H1 (cell line): ENCODE results near the gene TXK. TPM values are rescaled to one million over a fixed set of nuclear protein-coding genes. Genes with fewer than 3 reads are reported as not detected.

Experiments used
- CTCF ChIA-PET: fragments of 300-600 bp; sonication (Branson Sonifier 250); formaldehyde crosslinking; loops from one replicate; lab custom pipeline; 2021; ENCODE audit not compliant: partially characterized antibody; lab: Charles Lee
- POLR2A ChIA-PET: fragments of 300-600 bp; sonication (Branson Sonifier 250); formaldehyde crosslinking; loops from one replicate; lab custom pipeline; 2021; ENCODE audit warnings: inconsistent platforms; ENCODE audit not compliant: partially characterized antibody; lab: Charles Lee
- DNase-seq, 2 experiments: peaks; one replicate each; pipeline versions ENCODE4 v3.0.0 to v3.0.0-alpha.2; 2010 to 2022; ENCODE audit warnings: low spot score in 2 of 2, low read depth in 1 of 2, mixed read lengths in 1 of 2
- FAIRE-seq: peaks from 2 replicates; lab custom pipeline; 2011; peaks lifted over from hg19 to GRCh38; lab: Jason Lieb, UNC
- H2AFZ ChIP-seq: 2 replicates; pipeline ENCODE4 v1.8.1; 2012; ENCODE audit warnings: low read length, inconsistent platforms
- H2AK5ac ChIP-seq: 2 replicates; pipeline ENCODE4 v1.6.1; 2013; ENCODE audit warnings: low read depth, low read length
- H2BK120ac ChIP-seq: replicated peaks from 2 replicates; pipeline ENCODE3; 2013; ENCODE audit warnings: low read depth, low read length, inconsistent platforms
- H2BK12ac ChIP-seq: 2 replicates; pipeline ENCODE4 v1.6.1; 2013; ENCODE audit warnings: low read depth, low read length
- H2BK15ac ChIP-seq: 2 replicates; pipeline ENCODE4 v1.6.1; 2013; ENCODE audit warnings: low read length
- H2BK20ac ChIP-seq: 2 replicates; pipeline ENCODE4 v1.6.1; 2013; ENCODE audit warnings: low read length
- H2BK5ac ChIP-seq: 2 replicates; pipeline ENCODE4 v1.6.1; 2013; ENCODE audit warnings: low read depth, low read length
- H3K14ac ChIP-seq: 2 replicates; pipeline ENCODE4 v1.6.1; 2013; ENCODE audit warnings: inconsistent platforms; ENCODE audit not compliant: insufficient read length
- H3K18ac ChIP-seq: 2 replicates; pipeline ENCODE4 v1.6.1; 2013; ENCODE audit warnings: low read length; ENCODE audit errors: extremely low read depth
- H3K23ac ChIP-seq: 2 replicates; pipeline ENCODE4 v1.6.1; 2013; ENCODE audit warnings: inconsistent platforms; ENCODE audit not compliant: insufficient read length
- H3K23me2 ChIP-seq: 2 replicates; pipeline ENCODE4 v1.6.1; 2013; ENCODE audit warnings: low read depth, low read length
- H3K27ac ChIP-seq: 2 replicates; pipeline ENCODE4 v1.6.1; 2011; ENCODE audit warnings: low read depth, low read length, inconsistent platforms
- H3K27me3 ChIP-seq, 4 experiments: replicated peaks in 1 of 4; 1 replicate in 1 of 4; 2 replicates in 3 of 4; pipeline versions ENCODE4 v1.6.1 to v1.8.1; 2011 to 2013; ENCODE audit warnings: low read length in 3 of 4, mild to moderate bottlenecking in 3 of 4, inconsistent platforms in 2 of 4, mixed read lengths in 2 of 4, moderate library complexity in 1 of 4; ENCODE audit not compliant: control insufficient read depth in 3 of 4, insufficient read depth in 3 of 4; ENCODE audit errors: extremely low read depth in 1 of 4
- H3K36me3 ChIP-seq, 4 experiments: 2 replicates each; pipeline versions ENCODE4 v1.6.1 to v1.8.1; 2011 to 2013; ENCODE audit warnings: mild to moderate bottlenecking in 4 of 4, low read length in 3 of 4, moderate library complexity in 2 of 4, control low read depth in 1 of 4, inconsistent platforms in 1 of 4; ENCODE audit not compliant: insufficient read depth in 4 of 4, control insufficient read depth in 2 of 4
- H3K4ac ChIP-seq: replicated peaks from 2 replicates; pipeline ENCODE3; 2013; ENCODE audit warnings: low read length, low read depth, mixed read lengths, inconsistent platforms; ENCODE audit not compliant: insufficient read length
- H3K4me1 ChIP-seq, 4 experiments: replicated peaks in 1 of 4; 1 replicate in 1 of 4; 2 replicates in 3 of 4; pipeline versions ENCODE4 v1.6.1 to v1.8.1; 2011 to 2013; ENCODE audit warnings: low read length in 3 of 4, inconsistent platforms in 2 of 4, mixed read lengths in 1 of 4; ENCODE audit not compliant: insufficient read depth in 4 of 4, control insufficient read depth in 3 of 4
- H3K4me2 ChIP-seq, 2 experiments: 2 replicates each; pipeline versions ENCODE4 v1.6.1 to v1.8.1; 2011 to 2013; ENCODE audit warnings: low read depth in 2 of 2, low read length in 2 of 2, control low read depth in 1 of 2, inconsistent platforms in 1 of 2, mild to moderate bottlenecking in 1 of 2; ENCODE audit not compliant: insufficient read depth in 1 of 2
- H3K4me3 ChIP-seq, 4 experiments: fragments of 200-600, 300-600 bp in 1 of 4; sonication (generic), shearing (Covaris generic), sonication (Bioruptor Twin) in 1 of 4; 2 replicates each; pipeline versions ENCODE4 v1.5.1 to v1.8.1; 2011 to 2016; ENCODE audit warnings: low read length in 4 of 4, low read depth in 3 of 4, control low read depth in 2 of 4, inconsistent platforms in 2 of 4, mild to moderate bottlenecking in 2 of 4, mixed read lengths in 1 of 4, moderate library complexity in 1 of 4; ENCODE audit not compliant: insufficient read depth in 2 of 4; ENCODE audit errors: extremely low read depth in 1 of 4
- H3K56ac ChIP-seq: replicated peaks from 2 replicates; pipeline ENCODE3; 2013; ENCODE audit warnings: low read depth, mild to moderate bottlenecking, mixed read lengths, low read length, inconsistent platforms; ENCODE audit not compliant: insufficient read length
- H3K79me1 ChIP-seq: 2 replicates; pipeline ENCODE4 v1.6.1; 2013; ENCODE audit warnings: low read depth, low read length, control low read depth
- H3K79me2 ChIP-seq, 2 experiments: 2 replicates each; pipeline versions ENCODE4 v1.6.1 to v1.8.1; 2012 to 2013; ENCODE audit warnings: low read length in 2 of 2, mild to moderate bottlenecking in 2 of 2, inconsistent platforms in 1 of 2; ENCODE audit not compliant: insufficient read depth in 2 of 2, control insufficient read depth in 1 of 2
- H3K9ac ChIP-seq, 4 experiments: replicated peaks in 1 of 4; 1 replicate in 1 of 4; 2 replicates in 3 of 4; pipeline versions ENCODE4 v1.6.1 to v1.8.1; 2011 to 2013; ENCODE audit warnings: low read depth in 3 of 4, low read length in 3 of 4, control low read depth in 2 of 4, mild to moderate bottlenecking in 2 of 4, moderate library complexity in 2 of 4, inconsistent platforms in 1 of 4; ENCODE audit errors: extremely low read depth in 1 of 4
- H3K9me3 ChIP-seq, 2 experiments: 2 replicates each; pipeline versions ENCODE4 v1.6.1 to v1.8.1; 2012 to 2013; ENCODE audit warnings: mild to moderate bottlenecking in 2 of 2, moderate library complexity in 2 of 2, control low read depth in 1 of 2, inconsistent platforms in 1 of 2, low read depth in 1 of 2, low read length in 1 of 2, mixed read lengths in 1 of 2; ENCODE audit not compliant: insufficient read depth in 2 of 2
- H4K20me1 ChIP-seq, 2 experiments: replicated peaks in 1 of 2; 2 replicates each; pipeline versions ENCODE3 to v1.8.1; 2011 to 2013; ENCODE audit warnings: inconsistent platforms in 2 of 2, low read length in 2 of 2, mild to moderate bottlenecking in 1 of 2; ENCODE audit not compliant: insufficient read depth in 2 of 2, control insufficient read depth in 1 of 2
- H4K5ac ChIP-seq: 2 replicates; pipeline ENCODE4 v1.6.1; 2013; ENCODE audit warnings: low read length, low read depth, mixed read lengths, inconsistent platforms; ENCODE audit not compliant: insufficient read length
- H4K8ac ChIP-seq: 2 replicates; pipeline ENCODE4 v1.8.0; 2013; ENCODE audit warnings: mild to moderate bottlenecking, moderate library complexity, low read length, inconsistent platforms; ENCODE audit not compliant: insufficient read depth; ENCODE audit errors: extremely low read depth
- H4K91ac ChIP-seq: replicated peaks from 2 replicates; pipeline ENCODE3; 2013; ENCODE audit warnings: low read length, mixed read lengths, inconsistent platforms; ENCODE audit not compliant: insufficient read length
- CTBP2 ChIP-seq: IDR thresholded peaks from 2 replicates; pipeline ENCODE4 v1.7.0; 2011; ENCODE audit warnings: borderline replicate concordance, mild to moderate bottlenecking, moderate library complexity, mixed read lengths, low read length; ENCODE audit not compliant: insufficient read depth, insufficient read length
- KDM1A ChIP-seq: fragments of 200-600, 300-600 bp; sonication (generic); IDR thresholded peaks from 2 replicates; pipeline ENCODE4 v1.7.1; 2016; ENCODE audit warnings: mild to moderate bottlenecking, low read length, borderline replicate concordance
- SIRT6 ChIP-seq: IDR thresholded peaks from one replicate; pipeline ENCODE4 v1.7.1; 2012; ENCODE audit warnings: low read length, inconsistent platforms
- WGBS, 2 experiments: shearing (Covaris generic) in 1 of 2; methylation state at CpG; one replicate each; pipeline versions ENCODE4 v1.1.6 to v1.1.7; 2013 to 2015; ENCODE audit warnings: low lambda C conversion rate in 2 of 2, mixed read lengths in 2 of 2, inconsistent platforms in 1 of 2, low coverage in 1 of 2, missing lambda C conversion rate in 1 of 2; ENCODE audit not compliant: insufficient replicate concordance in 2 of 2, insufficient coverage in 1 of 2, insufficient read length in 1 of 2; ENCODE audit errors: extremely low coverage in 1 of 2, missing lambda C conversion rate in 1 of 2; 5-methylcytosine and 5-hydroxymethylcytosine counted together
- polyA plus RNA-seq, 7 experiments: library from polyadenylated mRNA; depleted of rRNA in 3 of 7; stranded (reverse) in 5 of 7; unstranded in 2 of 7; fragments of >200 nt in 5 of 7; fragments of 200-250 nt in 2 of 7; gene quantifications; 1 replicate in 5 of 7; 2 replicates in 1 of 7; 4 replicates in 1 of 7; pipeline versions ENCODE4 v1.2.1 to v1.2.3, GENCODE V29; 2011 to 2013; ENCODE audit warnings: missing spikeins in 2 of 7, mixed read lengths in 2 of 7
- total RNA-seq: library from RNA; stranded (reverse); fragmentation: NEBNext Ultra II Directional; extraction: Animal tissue kit (Norgen Biotek cat#: 25700); gene quantifications from 2 replicates; pipeline ENCODE4 v1.2.1, GENCODE V29; 2021

The TXK gene
- total and polyA plus RNA-seq, 2 of the 8 experiments (the other 6 are each of a cell fraction or from before 2014, with no cell fraction given), result not detected

- 4% methylated on average over 1 of the region's 1 CpG; no CpG with 5 or more reads in 1 of the 2 experiments for WGBS, 2 experiments
- H3K9me3 ChIP-seq, result no peaks in the 10 kb centered on the region
- no peak overlapping the region for H3K23ac ChIP-seq
- H3K36me3 ChIP-seq, result no peaks in the 10 kb centered on the region; a peak in 1 of 8 replicates
- H3K27me3 ChIP-seq, result peaks cover 0 to 14% (median 6%) of the 10 kb centered on the region in 4 experiments; a peak in 5 of 7 replicates
- no peak overlapping the region for H3K4ac ChIP-seq
- no peak for FAIRE-seq
- H2BK120ac ChIP-seq, result no peak overlapping the region
- H2BK15ac ChIP-seq, result no peak overlapping the region
- H2BK12ac ChIP-seq, result no peak overlapping the region
- DNase-seq, result no peak
- H4K91ac ChIP-seq, result no peak overlapping the region
- H3K79me1 ChIP-seq, result no peaks in the 10 kb centered on the region
- peaks cover 9% of the 10 kb centered on the region; the same call in 1 of the 2 replicates for H3K23me2 ChIP-seq
- no peak overlapping the region for H2AK5ac ChIP-seq
- H3K9ac ChIP-seq, result no peak overlapping the region
- no peak overlapping the region for H4K5ac ChIP-seq
- CTCF ChIA-PET, result interaction anchor here (3.9 kb wide), 1 partner anchor 12 kb away, joined by 45 read pairs; no protein-coding TSS in a partner anchor
- no peak overlapping the region for H3K27ac ChIP-seq
- no peak overlapping the region for H3K14ac ChIP-seq
- no peak for TF ChIP-seq CTBP2
- TF ChIP-seq SIRT6, result no peak
- TF ChIP-seq KDM1A, result no peak
- H4K8ac ChIP-seq, result no peak overlapping the region
- POLR2A ChIA-PET, result no interaction called here
- H3K4me2 ChIP-seq, result no peak overlapping the region
- 0 out of 7 replicates have a peak, but pooled peaks cover 0 to 2% (median 0%) of the 10 kb centered on the region in 4 experiments for H3K4me1 ChIP-seq
- H2BK20ac ChIP-seq, result no peak overlapping the region
- no peak overlapping the region for H2AFZ ChIP-seq
- no peak overlapping the region for H3K56ac ChIP-seq
- no peak overlapping the region for H3K18ac ChIP-seq
- H3K4me3 ChIP-seq, result no peak overlapping the region
- H2BK5ac ChIP-seq, result no peak overlapping the region
- no peaks in the 10 kb centered on the region for H3K79me2 ChIP-seq
- no peaks in the 10 kb centered on the region for H4K20me1 ChIP-seq
Measured at GRCh38 chr4:48021100-48021499, 113.0 kb downstream of the TXK start.
